Ovary (tissue), 3 donors: ENCODE results near the gene KCNK6.

Source experiments
- EP300 ChIP-seq: sonication (generic); formaldehyde crosslinking; IDR thresholded peaks from one replicate; pipeline ENCODE4 v1.6.1; 2017; ENCODE audit warnings: antibody characterized with exemption
- POLR2A ChIP-seq: fragments of 450-650 bp; IDR thresholded peaks from one replicate; pipeline ENCODE4 v1.6.1; 2017; ENCODE audit warnings: antibody characterized with exemption, mild to moderate bottlenecking, moderate library complexity
- TF ChIP-seq, protein P1 (sequence below), 3 donors: fragments of 450-650 bp in 2 of 3; fragments of 200-600 bp in 1 of 3; IDR thresholded peaks; one replicate each; pipeline versions ENCODE4 v1.5.1 to v1.8.0; 2016 to 2022; ENCODE audit warnings: antibody characterized with exemption in 3 of 3, mild to moderate bottlenecking in 1 of 3
- donor health status: DM: no; HTN: no; CAD: no.

DNA sequence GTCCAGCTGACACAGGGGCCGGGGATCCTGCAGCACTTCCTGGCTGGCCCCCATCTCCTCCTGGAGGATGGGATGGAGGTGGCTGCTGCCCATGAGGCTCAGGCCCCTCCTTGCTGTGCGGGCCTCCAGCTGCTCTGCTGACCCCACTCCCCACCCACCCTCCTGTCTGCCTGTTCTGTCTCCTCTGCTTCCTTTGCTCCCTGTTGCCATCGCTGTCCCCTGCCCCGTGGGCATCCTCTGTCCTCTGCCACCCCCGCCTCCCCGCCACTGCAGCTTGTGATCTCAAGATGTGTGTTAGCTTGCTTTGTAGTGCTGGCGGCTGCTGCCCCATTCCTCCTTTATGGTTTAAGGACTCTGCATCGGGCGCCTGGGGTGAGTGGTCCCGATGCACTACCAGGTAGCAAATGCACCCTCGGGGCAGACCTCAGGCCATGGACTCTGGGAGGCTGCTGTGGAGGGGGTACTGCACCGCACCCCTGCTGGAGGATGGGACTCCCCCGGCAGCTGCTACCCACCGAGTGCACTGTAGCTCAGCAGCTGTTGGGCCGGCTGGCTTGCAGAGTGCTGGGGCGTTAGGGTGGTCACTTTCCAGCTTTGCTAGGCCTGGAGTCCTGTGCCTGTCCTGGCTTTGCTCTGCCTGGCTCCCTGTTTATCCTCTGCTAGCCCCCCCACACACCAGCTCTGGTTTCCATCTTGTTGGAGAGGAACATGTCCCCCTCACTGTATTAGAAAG lies 31.4 kb upstream of the KCNK6 start:
- TF ChIP-seq, protein P1, sequence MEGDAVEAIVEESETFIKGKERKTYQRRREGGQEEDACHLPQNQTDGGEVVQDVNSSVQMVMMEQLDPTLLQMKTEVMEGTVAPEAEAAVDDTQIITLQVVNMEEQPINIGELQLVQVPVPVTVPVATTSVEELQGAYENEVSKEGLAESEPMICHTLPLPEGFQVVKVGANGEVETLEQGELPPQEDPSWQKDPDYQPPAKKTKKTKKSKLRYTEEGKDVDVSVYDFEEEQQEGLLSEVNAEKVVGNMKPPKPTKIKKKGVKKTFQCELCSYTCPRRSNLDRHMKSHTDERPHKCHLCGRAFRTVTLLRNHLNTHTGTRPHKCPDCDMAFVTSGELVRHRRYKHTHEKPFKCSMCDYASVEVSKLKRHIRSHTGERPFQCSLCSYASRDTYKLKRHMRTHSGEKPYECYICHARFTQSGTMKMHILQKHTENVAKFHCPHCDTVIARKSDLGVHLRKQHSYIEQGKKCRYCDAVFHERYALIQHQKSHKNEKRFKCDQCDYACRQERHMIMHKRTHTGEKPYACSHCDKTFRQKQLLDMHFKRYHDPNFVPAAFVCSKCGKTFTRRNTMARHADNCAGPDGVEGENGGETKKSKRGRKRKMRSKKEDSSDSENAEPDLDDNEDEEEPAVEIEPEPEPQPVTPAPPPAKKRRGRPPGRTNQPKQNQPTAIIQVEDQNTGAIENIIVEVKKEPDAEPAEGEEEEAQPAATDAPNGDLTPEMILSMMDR (IDR thresholded peaks at IDR 0.05): no peak
- TF ChIP-seq POLR2A (no peak), EP300 (no peak)
